ENCODE data around the gene KRTAP4-7.
"Not testable (repeated sequence)": the region's sequence is repeated elsewhere in the genome, so short reads cannot be mapped to it uniquely, and the experiment has no call there.

KRTAP4-7 gene

DNA sequence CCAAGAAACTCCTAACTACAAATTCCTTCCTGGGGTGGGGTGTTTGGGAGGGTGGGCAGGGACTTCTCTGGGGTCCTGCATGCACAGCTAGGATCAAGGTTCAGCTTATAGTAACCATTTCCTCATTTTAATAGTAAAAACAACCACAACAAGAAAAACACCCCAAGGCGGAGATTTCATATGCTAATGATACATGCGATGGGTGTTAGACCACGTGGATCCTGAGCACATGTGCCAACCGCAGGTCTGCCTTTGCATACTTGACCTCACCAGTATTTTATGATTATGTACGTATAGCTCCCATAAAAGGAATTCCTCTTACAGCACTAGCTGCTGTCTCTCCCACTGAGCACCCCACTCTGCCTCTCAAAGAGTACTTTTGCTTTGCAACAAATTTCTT, 32.3 kb downstream of the KRTAP4-7 start:
- no peak for DNase-seq

- not testable (repeated sequence) for DNase-seq
These were observed 34.0 kb downstream of the KRTAP4-7 start, which contains the start of gene KRTAP4-11 for GRCh38 chr17:41117846-41118386. TSS of gene KRTAP4-11 (minus strand) at chr17:41118373. CDS start at chr17:41118315, 58 bp downstream.

GRCh38 chr17:41118721-41119120, 34.8 kb downstream of the KRTAP4-7 start:
- no peak for DNase-seq

- not testable (repeated sequence) for DNase-seq
These were observed 36.0 kb downstream of the KRTAP4-7 start for GRCh38 chr17:41119696-41120690.

DNA sequence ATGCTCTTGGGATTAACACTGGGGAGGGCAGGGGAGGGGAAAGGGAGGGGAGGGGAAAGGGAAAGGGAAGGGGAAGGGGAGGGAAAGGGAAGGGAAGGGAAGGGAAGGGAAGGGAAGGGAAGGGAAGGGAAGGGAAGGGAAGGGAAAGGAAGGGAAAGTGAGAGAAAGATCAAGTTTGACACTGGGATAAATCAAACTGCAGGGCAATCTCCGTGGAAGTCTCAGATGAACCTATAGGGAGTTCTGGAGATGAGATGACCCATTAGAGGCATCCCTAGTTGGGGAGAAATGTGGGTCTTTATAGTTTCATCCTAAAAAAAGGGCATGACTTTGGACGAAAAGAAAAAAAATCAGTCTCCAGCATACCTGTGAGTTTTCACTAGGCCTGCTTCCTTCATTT, 37.8 kb downstream of the KRTAP4-7 start:
- no peak for DNase-seq

DNA sequence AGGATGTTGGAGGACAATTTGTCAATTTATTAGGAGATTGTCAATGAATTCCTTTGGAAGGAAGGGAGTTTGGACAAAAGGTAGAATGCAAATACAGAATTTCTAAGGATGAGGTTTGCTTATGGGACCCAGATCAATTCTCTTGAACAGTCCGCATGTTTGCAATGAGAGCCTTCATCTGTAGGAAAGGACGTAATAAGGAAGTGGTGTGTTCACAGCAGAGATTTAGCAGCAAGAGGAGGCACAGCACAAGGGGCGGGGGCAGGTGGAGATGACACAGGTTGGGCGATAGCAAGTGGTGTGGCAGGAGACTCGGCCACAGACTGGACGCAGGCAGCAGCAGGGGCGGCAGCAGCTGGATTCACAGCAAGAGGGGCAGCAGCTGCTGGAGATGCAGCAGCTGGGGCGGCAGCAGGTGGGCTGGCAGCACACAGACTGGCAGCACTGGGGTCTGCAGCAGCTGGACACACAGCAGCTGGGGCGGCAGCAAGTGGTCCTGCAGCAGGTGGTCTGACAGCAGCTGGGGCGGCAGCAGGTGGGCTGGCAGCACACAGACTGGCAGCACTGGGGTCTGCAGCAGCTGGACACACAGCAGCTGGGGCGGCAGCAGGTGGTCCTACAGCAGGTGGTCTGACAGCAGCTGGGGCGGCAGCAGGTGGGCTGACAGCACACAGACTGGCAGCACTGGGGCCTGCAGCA, 39.5 kb downstream of the KRTAP4-7 start:
- not testable (repeated sequence) for DNase-seq

DNA sequence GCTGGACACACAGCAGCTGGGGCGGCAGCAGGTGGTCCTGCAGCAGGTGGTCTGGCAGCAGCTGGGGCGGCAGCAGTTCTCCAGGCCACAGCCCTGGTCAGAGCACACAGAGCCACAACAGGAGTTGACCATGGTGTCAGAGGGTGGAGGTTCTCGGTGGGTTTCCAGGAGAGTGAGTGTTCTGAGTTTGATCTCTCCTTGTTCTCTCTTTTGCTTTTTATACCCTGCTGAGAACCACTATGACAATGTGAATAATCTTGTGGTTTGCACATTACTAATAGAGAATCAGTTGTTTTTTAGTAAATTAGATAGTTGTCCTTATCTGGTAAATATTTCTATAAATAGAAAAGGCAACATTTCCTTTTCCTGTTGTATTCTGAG, 40.0 kb downstream of the KRTAP4-7 start, which contains the start of gene KRTAP4-12:
TSS of gene KRTAP4-12 (minus strand) at position 192 of the 381 bp plus-strand sequence. CDS start at position 132, 60 bp downstream.
- not testable (repeated sequence) for DNase-seq

- DNase-seq, result no peak
These were observed 41.1 kb downstream of the KRTAP4-7 start for GRCh38 chr17:41125064-41125463.

DNA sequence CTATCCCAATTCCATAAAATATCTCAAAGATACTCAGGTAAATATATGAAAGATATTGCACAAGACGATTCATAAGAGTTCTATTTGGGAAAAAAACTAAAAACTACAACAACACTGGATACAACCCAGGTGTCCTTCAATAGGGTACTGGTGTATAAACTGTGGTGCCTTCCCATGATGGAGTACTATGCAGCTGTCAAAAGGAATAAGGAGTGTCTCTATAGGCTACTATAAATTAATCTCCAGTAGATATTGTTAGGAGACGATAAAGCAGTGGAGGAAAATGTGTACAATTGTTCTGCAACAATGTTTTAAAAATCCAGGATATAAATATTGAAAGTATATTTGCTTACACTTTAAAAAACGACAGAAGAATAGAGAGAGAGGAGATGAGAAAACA, 42.5 kb downstream of the KRTAP4-7 start:
- no peak for DNase-seq

DNA sequence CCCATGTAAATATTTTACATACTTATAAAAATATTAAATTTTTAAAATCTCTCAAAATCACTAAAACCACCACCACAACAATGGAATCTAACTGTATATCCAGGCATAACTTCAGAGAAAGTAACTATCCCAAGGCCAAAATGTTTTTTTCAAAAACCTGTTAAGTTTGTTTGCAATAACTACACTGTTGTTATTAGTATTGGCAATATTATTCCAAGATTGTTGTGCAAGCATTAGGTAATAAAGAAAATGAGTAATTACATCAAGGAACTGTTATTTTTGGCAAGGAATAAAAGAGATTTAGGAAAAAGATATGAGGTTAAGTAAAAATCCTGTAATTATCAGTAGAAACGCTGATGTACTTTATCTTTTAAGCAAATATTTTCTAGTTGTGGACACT, 43.4 kb downstream of the KRTAP4-7 start:
- DNase-seq, result no peak

GRCh38 chr17:41131979-41132378, 48.0 kb downstream of the KRTAP4-7 start:
- DNase-seq, result no peak

DNA sequence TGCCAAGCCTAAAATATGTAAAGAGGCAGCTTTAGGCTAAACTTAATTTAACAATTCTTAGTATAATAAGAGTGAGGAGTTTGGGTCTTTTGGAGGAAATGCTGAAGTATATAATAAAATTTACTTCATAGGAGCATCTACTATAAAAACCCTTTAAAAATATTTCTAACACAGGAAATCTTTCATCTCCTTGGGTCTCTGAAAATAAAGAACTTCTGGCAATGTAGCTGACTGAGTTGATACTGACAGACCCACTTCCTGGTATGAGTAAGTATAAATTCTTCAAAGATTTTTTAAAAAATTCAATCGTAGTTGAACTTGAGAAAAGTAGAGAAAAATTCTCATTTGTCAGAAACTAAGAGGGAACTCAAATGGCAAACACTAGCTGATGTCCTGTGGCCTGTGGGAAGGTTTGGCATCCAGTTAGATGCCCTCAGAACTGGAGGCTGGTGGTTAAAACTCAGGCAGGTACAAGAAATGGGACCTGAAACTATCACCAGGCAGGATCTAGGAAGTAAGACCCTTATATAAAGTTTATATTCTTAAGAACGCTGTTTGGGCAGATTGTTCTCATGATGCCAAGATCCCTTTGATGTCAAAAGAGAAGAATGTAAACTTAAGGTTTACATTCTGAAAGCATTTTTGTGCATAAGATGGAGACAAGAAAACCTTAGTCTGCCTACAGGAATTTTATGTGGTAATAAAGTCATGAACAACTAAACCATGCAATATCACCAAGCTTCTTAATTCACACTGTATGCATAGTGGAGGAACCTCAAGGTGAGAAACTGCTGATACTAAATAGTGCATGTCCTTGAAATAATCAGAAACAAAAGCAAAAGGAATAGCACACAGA, 50.2 kb downstream of the KRTAP4-7 start:
- DNase-seq, result no peak
